HCT116 (cell line): ENCODE results near the gene MMD. TPM values are rescaled to one million over a fixed set of nuclear protein-coding genes. Genes with fewer than 3 reads are reported as not detected.

Experiments used
- ATAC-seq: fragments of 200-7000 bp; cut with Tn5 transposase; 2 replicates; pipeline ENCODE4 v1.9.1; 2020; ENCODE audit warnings: mild to moderate bottlenecking, moderate library complexity
- BruUV-seq: library from RNA; stranded (reverse); fragments of 400-500 nt; replicated peaks from 2 replicates; lab custom pipeline; 2021; lab: Mats Ljungman, UMichigan
- CTCF ChIA-PET: fragments of 300-600 bp; sonication (Branson Sonifier 250); formaldehyde crosslinking; loops from one replicate; lab custom pipeline; 2021; ENCODE audit warnings: antibody characterized with exemption; lab: Charles Lee
- POLR2A ChIA-PET: fragments of 300-600, 350-600 bp; sonication (Branson Sonifier 250); formaldehyde crosslinking; loops from one replicate; lab custom pipeline; 2021; ENCODE audit warnings: antibody characterized with exemption; lab: Charles Lee
- RAD21 ChIA-PET, 2 experiments: fragments of 300-600 bp; sonication (Branson Sonifier 250); formaldehyde crosslinking; loops; one replicate each; lab custom pipeline; 2023; ENCODE audit warnings: low total read pairs in 2 of 2; ENCODE audit not compliant: uncharacterized antibody in 2 of 2, unreplicated experiment in 2 of 2, low non-redundant PET in 1 of 2; lab: Charles Lee
- DNase-seq: peaks from one replicate; pipeline ENCODE4 v3.0.0-alpha.2; 2010; ENCODE audit warnings: low read depth, low spot score
- H2AFZ ChIP-seq: fragments of 200-600 bp; shearing (Covaris generic), sonication (generic); 2 replicates; pipeline ENCODE4 v1.6.1; 2017; ENCODE audit warnings: low read depth, mixed run types, mixed read lengths, antibody characterized with exemption, low read length; ENCODE audit not compliant: poor library complexity, severe bottlenecking
- H3K27ac ChIP-seq: 2 replicates; pipeline ENCODE4 v1.5.1; 2012; ENCODE audit warnings: low read depth, low read length
- H3K27me3 ChIP-seq: fragments of 200-600 bp; sonication (generic); 2 replicates; pipeline ENCODE4 v1.6.1; 2016; ENCODE audit warnings: mixed run types, low read length, mixed read lengths; ENCODE audit not compliant: insufficient read depth
- H3K36me3 ChIP-seq, 2 experiments: fragments of 200-500 bp in 1 of 2; fragments of 200-600 bp in 1 of 2; sonication (Bioruptor generic) in 1 of 2; sonication (generic) in 1 of 2; 2 replicates each; pipeline versions ENCODE4 v1.5.1 to v1.6.1; 2014 to 2016; ENCODE audit warnings: low read length in 2 of 2, inconsistent platforms in 1 of 2, mixed read lengths in 1 of 2, mixed run types in 1 of 2; ENCODE audit not compliant: insufficient read depth in 2 of 2, control insufficient read depth in 1 of 2
- H3K4me1 ChIP-seq, 2 experiments: fragments of 200-600 bp in 1 of 2; sonication (generic) in 1 of 2; 2 replicates each; pipeline versions ENCODE4 v1.5.1 to v1.6.1; 2012 to 2017; ENCODE audit warnings: low read length in 2 of 2, inconsistent platforms in 1 of 2, mild to moderate bottlenecking in 1 of 2, mixed read lengths in 1 of 2, mixed run types in 1 of 2, moderate library complexity in 1 of 2; ENCODE audit not compliant: insufficient read depth in 2 of 2, control insufficient read depth in 1 of 2
- H3K4me2 ChIP-seq: fragments of 200-600 bp; sonication (generic); 2 replicates; pipeline ENCODE4 v1.6.1; 2017; ENCODE audit warnings: mixed run types, low read length, mixed read lengths
- H3K4me3 ChIP-seq, 2 experiments: fragments of 200-600 bp in 1 of 2; sonication (generic) in 1 of 2; replicated peaks in 1 of 2; 2 replicates each; pipeline ENCODE4 v1.5.1; 2011 to 2016; ENCODE audit warnings: low read length in 2 of 2, control low read depth in 1 of 2, low read depth in 1 of 2, mild to moderate bottlenecking in 1 of 2, mixed read lengths in 1 of 2, mixed run types in 1 of 2
- H3K79me2 ChIP-seq: fragments of 200-600 bp; sonication (generic); 2 replicates; pipeline ENCODE4 v1.6.1; 2017; ENCODE audit warnings: mild to moderate bottlenecking, mixed run types, low read length, moderate library complexity, mixed read lengths; ENCODE audit not compliant: insufficient read depth
- H3K9ac ChIP-seq: fragments of 200-600 bp; sonication (generic); 2 replicates; pipeline ENCODE4 v1.6.1; 2016; ENCODE audit warnings: low read length, mixed read lengths
- H3K9me2 ChIP-seq: fragments of 200-600 bp; sonication (generic), shearing (Covaris generic); 2 replicates; pipeline ENCODE4 v1.6.1; 2017; ENCODE audit warnings: mixed run types, mild to moderate bottlenecking, moderate library complexity; ENCODE audit not compliant: insufficient read depth
- H3K9me3 ChIP-seq, 2 experiments: fragments of 200-500 bp in 1 of 2; fragments of 200-600 bp in 1 of 2; sonication (Bioruptor generic) in 1 of 2; sonication (generic) in 1 of 2; 2 replicates each; pipeline ENCODE4 v1.6.1; 2014 to 2017; ENCODE audit warnings: low read length in 2 of 2, mixed read lengths in 2 of 2, inconsistent platforms in 1 of 2, low read depth in 1 of 2, mild to moderate bottlenecking in 1 of 2, mixed run types in 1 of 2, moderate library complexity in 1 of 2; ENCODE audit not compliant: control insufficient read depth in 1 of 2, insufficient read depth in 1 of 2
- H4K20me1 ChIP-seq: fragments of 200-600 bp; sonication (generic), shearing (Covaris generic); 2 replicates; pipeline ENCODE4 v1.6.1; 2017; ENCODE audit warnings: mixed run types, mild to moderate bottlenecking, moderate library complexity; ENCODE audit not compliant: insufficient read depth
- CEBPB ChIP-seq: IDR thresholded peaks from 2 replicates; pipeline ENCODE4 v1.6.1; 2012; ENCODE audit warnings: low read depth
- CTCF ChIP-seq, 3 experiments: fragments of 200-600 bp in 1 of 3; sonication (generic) in 1 of 3; IDR thresholded peaks in 2 of 3; conservative IDR thresholded peaks in 1 of 3; 2 replicates each; pipeline ENCODE4 v1.5.1; 2012 to 2017; ENCODE audit warnings: low read depth in 2 of 3, low read length in 2 of 3, antibody characterized with exemption in 1 of 3, borderline replicate concordance in 1 of 3, control low read depth in 1 of 3, mild to moderate bottlenecking in 1 of 3, mixed read lengths in 1 of 3, mixed run types in 1 of 3, moderate library complexity in 1 of 3; ENCODE audit not compliant: insufficient read depth in 1 of 3
- EZH2 ChIP-seq: fragments of 200-600 bp; sonication (generic); IDR thresholded peaks from 2 replicates; pipeline ENCODE4 v1.6.1; 2017; ENCODE audit warnings: antibody characterized with exemption, mixed run types
- EZH2phosphoT487 ChIP-seq: fragments of 200-600 bp; IDR thresholded peaks from 2 replicates; pipeline ENCODE4 v1.6.1; 2018; ENCODE audit warnings: antibody characterized with exemption, borderline replicate concordance
- FOSL1 ChIP-seq: IDR thresholded peaks from 2 replicates; pipeline ENCODE4 v1.6.1; 2012; ENCODE audit warnings: low read depth
- JUND ChIP-seq: IDR thresholded peaks from 2 replicates; pipeline ENCODE4 v1.6.1; 2012
- POLR2A ChIP-seq: IDR thresholded peaks from 2 replicates; pipeline ENCODE4 v1.7.0; 2011; ENCODE audit warnings: borderline replicate concordance; ENCODE audit not compliant: insufficient read depth, insufficient read length; ENCODE audit errors: extremely low read depth
- POLR2AphosphoS5 ChIP-seq: IDR thresholded peaks from 2 replicates; pipeline ENCODE4 v1.6.1; 2011; ENCODE audit warnings: mild to moderate bottlenecking, low read depth, low read length, moderate library complexity
- RAD21 ChIP-seq: IDR thresholded peaks from 2 replicates; pipeline ENCODE4 v1.6.1; 2012; ENCODE audit warnings: low read depth, mild to moderate bottlenecking
- REST ChIP-seq: IDR thresholded peaks from 2 replicates; pipeline ENCODE4 v1.6.1; 2012; ENCODE audit warnings: low read depth
- SIN3A ChIP-seq: IDR thresholded peaks from 2 replicates; pipeline ENCODE4 v1.6.1; 2012; ENCODE audit warnings: low read depth
- SP1 ChIP-seq: IDR thresholded peaks from 2 replicates; pipeline ENCODE4 v1.6.1; 2012; ENCODE audit warnings: low read depth
- SRF ChIP-seq: IDR thresholded peaks from 2 replicates; pipeline ENCODE4 v1.6.1; 2012; ENCODE audit warnings: low read depth
- TCF7L2 ChIP-seq: IDR thresholded peaks from 2 replicates; pipeline ENCODE4 v1.7.0; 2011; ENCODE audit warnings: borderline replicate concordance, inconsistent platforms; ENCODE audit not compliant: insufficient read depth, insufficient read length; ENCODE audit errors: extremely low read depth
- YY1 ChIP-seq: IDR thresholded peaks from 2 replicates; pipeline ENCODE4 v1.6.1; 2011; ENCODE audit warnings: low read length, low read depth, moderate library complexity, mild to moderate bottlenecking; ENCODE audit not compliant: insufficient replicate concordance; ENCODE audit errors: extremely low read depth
- ZBTB33 ChIP-seq: IDR thresholded peaks from 2 replicates; pipeline ENCODE4 v1.6.1; 2011; ENCODE audit warnings: mild to moderate bottlenecking, low read length, moderate library complexity; ENCODE audit not compliant: insufficient replicate concordance; ENCODE audit errors: extremely low read depth
- ZFX ChIP-seq: fragments of 450-650 bp; IDR thresholded peaks from 2 replicates; pipeline ENCODE4 v1.6.1; 2017
- ZNF274 ChIP-seq: fragments of 200-500 bp; sonication (Bioruptor generic); IDR thresholded peaks from 2 replicates; pipeline ENCODE4 v1.6.1; 2014; ENCODE audit warnings: mild to moderate bottlenecking, low read depth, low read length, inconsistent platforms
- intact Hi-C: fragments of 100-400 bp; cut with micrococcal nuclease; formaldehyde crosslinking; loops from 2 replicates; pipeline ENCODE4 v1.10.0; 2022
- total RNA-seq: library from RNA; stranded (reverse); gene quantifications from one replicate; pipeline ENCODE4 v1.2.1, GENCODE V29; 2021; ENCODE audit not compliant: unreplicated experiment

The MMD gene
- total RNA-seq, 1 experiment from 2014 or later, result 21.3 TPM

- Histone ChIP-seq H3K36me3 (no peaks in the 10 kb centered on the region), H3K9ac (no peak overlapping the region), H3K9me2 (no peaks in the 10 kb centered on the region), H2AFZ (no peak overlapping the region), H3K4me3 (no peak overlapping the region), H3K27ac (no peak overlapping the region), H4K20me1 (no peaks in the 10 kb centered on the region), H3K4me2 (no peak overlapping the region), H3K4me1 (peaks cover 4 to 9% of the 10 kb centered on the region in 2 experiments; a peak in 3 of 4 replicates), H3K27me3 (no peaks in the 10 kb centered on the region)
- ChIA-PET POLR2A (no interaction called here), RAD21 (interaction anchor here in 1 of 2 experiments (0.8 kb wide), 1 partner anchor 71 kb away, joined by 3 read pairs; no protein-coding TSS in a partner anchor)
- BruUV-seq, result no TSS peak
- intact Hi-C loops, result no loop called here
- ATAC-seq, result no peak
- TF ChIP-seq CEBPB (no peak), POLR2AphosphoS5 (no peak), SP1 (no peak), ZBTB33 (no peak), REST (no peak), POLR2A (no peak), JUND (no peak), EZH2 (no peak), EZH2phosphoT487 (no peak), ZFX (no peak), ZNF274 (no peak), YY1 (no peak), SIN3A (no peak), CTCF (IDR thresholded peaks at IDR 0.05 in 2 of 3, conservative IDR thresholded peaks at IDR 0.05 in 1 of 3; ENCODE audit: borderline replicate concordance in 1 of 3, insufficient read depth in 1 of 3, low read depth in 2 of 3, low read length in 2 of 3) (no peak), RAD21 (no peak), FOSL1 (no peak), SRF (no peak), TCF7L2 (no peak)
- TF ChIP-seq, all 23 proteins: peak for 0
- no peak for DNase-seq
- CTCF ChIA-PET, result no interaction called here
- no peaks in the 10 kb centered on the region for H3K79me2 ChIP-seq
- H3K9me3 ChIP-seq, result no peaks in the 10 kb centered on the region
These were observed 21.5 kb upstream of the MMD start for GRCh38 chr17:55442953-55443683.
